Neural cell (in vitro differentiated cells): ENCODE measurements around the gene PXK. TPM values are rescaled to one million over a fixed set of nuclear protein-coding genes. Genes with fewer than 3 reads are reported as not detected.

Experiments
- H2AFZ ChIP-seq: fragments of 200-600, 300-800 bp; sonication (generic), shearing (Covaris generic); 2 replicates; pipeline ENCODE4 v1.6.0; 2014; ENCODE audit warnings: low read depth, mild to moderate bottlenecking, antibody characterized with exemption, low read length, moderate library complexity
- H3F3A ChIP-seq: fragments of 200-600 bp; shearing (Covaris generic); 2 replicates; pipeline ENCODE4 v1.6.1; 2016; ENCODE audit warnings: mild to moderate bottlenecking, moderate library complexity, mixed read lengths, antibody characterized with exemption, low read length; ENCODE audit not compliant: insufficient read depth, poor library complexity, severe bottlenecking
- H3K27ac ChIP-seq: fragments of 200-600, 300-800 bp; sonication (generic), shearing (Covaris generic); 2 replicates; pipeline ENCODE4 v1.5.1; 2014; ENCODE audit warnings: mild to moderate bottlenecking, low read length, moderate library complexity
- H3K27me3 ChIP-seq: fragments of 300-800, 200-600 bp; sonication (generic), shearing (Covaris generic); 2 replicates; pipeline ENCODE4 v1.6.0; 2014; ENCODE audit warnings: mild to moderate bottlenecking, low read depth, low read length, moderate library complexity; ENCODE audit not compliant: insufficient read depth
- H3K36me3 ChIP-seq: fragments of 300-800, 200-600 bp; sonication (generic), shearing (Covaris generic); 2 replicates; pipeline ENCODE4 v1.5.1; 2014; ENCODE audit warnings: mild to moderate bottlenecking, antibody characterized with exemption, low read length, moderate library complexity; ENCODE audit not compliant: insufficient read depth
- H3K4me2 ChIP-seq: fragments of 300-800, 200-600 bp; sonication (generic), shearing (Covaris generic); 2 replicates; pipeline ENCODE4 v1.6.0; 2014; ENCODE audit warnings: mild to moderate bottlenecking, low read length
- H3K4me3 ChIP-seq: fragments of 300-800, 200-600 bp; sonication (generic), shearing (Covaris generic); 2 replicates; pipeline ENCODE4 v1.5.1; 2014; ENCODE audit warnings: mild to moderate bottlenecking, low read length, moderate library complexity
- H3K79me2 ChIP-seq: fragments of 200-600 bp; shearing (Covaris generic); replicated peaks from 2 replicates; pipeline ENCODE4 v1.6.0; 2014; ENCODE audit warnings: mild to moderate bottlenecking, low read length, moderate library complexity; ENCODE audit not compliant: insufficient read depth
- H3K9ac ChIP-seq: fragments of 300-800, 200-600 bp; sonication (generic), shearing (Covaris generic); 2 replicates; pipeline ENCODE4 v1.6.1; 2016; ENCODE audit warnings: mild to moderate bottlenecking, low read length, mixed read lengths
- H3K9me2 ChIP-seq: fragments of 200-600 bp; shearing (Covaris generic); 2 replicates; pipeline ENCODE4 v1.6.1; 2016; ENCODE audit warnings: mild to moderate bottlenecking, low read length, mixed read lengths; ENCODE audit not compliant: insufficient read depth
- H3K9me3 ChIP-seq: fragments of 200-600, 300-800 bp; sonication (generic), shearing (Covaris generic); 2 replicates; pipeline ENCODE4 v1.6.1; 2016; ENCODE audit warnings: mild to moderate bottlenecking, mixed run types, low read length, moderate library complexity, mixed read lengths
- H4K20me1 ChIP-seq: fragments of 200-600 bp; shearing (Covaris generic); 2 replicates; pipeline ENCODE4 v1.6.1; 2016; ENCODE audit warnings: mild to moderate bottlenecking, mixed run types; ENCODE audit not compliant: insufficient read depth
- EP300 ChIP-seq: fragments of 450-650 bp; conservative IDR thresholded peaks from 2 replicates; pipeline ENCODE4 v1.6.1; 2014; ENCODE audit warnings: antibody characterized with exemption, mild to moderate bottlenecking, moderate library complexity; ENCODE audit not compliant: poor library complexity, severe bottlenecking
- EZH2 ChIP-seq: fragments of 200-600, 300-800 bp; shearing (Covaris generic), sonication (generic); IDR thresholded peaks from 2 replicates; pipeline ENCODE4 v1.6.1; 2014; ENCODE audit warnings: antibody characterized with exemption, low read length, borderline replicate concordance, mild to moderate bottlenecking; ENCODE audit not compliant: insufficient read depth, poor library complexity, severe bottlenecking
- MXI1 ChIP-seq: fragments of 450-650 bp; conservative IDR thresholded peaks from 2 replicates; pipeline ENCODE4 v1.6.1; 2014; ENCODE audit warnings: antibody characterized with exemption, mild to moderate bottlenecking; ENCODE audit not compliant: poor library complexity, severe bottlenecking
- POLR2AphosphoS5 ChIP-seq: IDR thresholded peaks from 2 replicates; pipeline ENCODE4 v1.6.1; 2012
- RAD21 ChIP-seq: fragments of 450-650 bp; conservative IDR thresholded peaks from 2 replicates; pipeline ENCODE4 v1.6.1; 2014; ENCODE audit warnings: antibody characterized with exemption, mild to moderate bottlenecking, moderate library complexity
- REST ChIP-seq: IDR thresholded peaks from 2 replicates; pipeline ENCODE4 v1.6.1; 2012; ENCODE audit warnings: borderline replicate concordance
- SMC3 ChIP-seq: fragments of 450-650 bp; conservative IDR thresholded peaks from 2 replicates; pipeline ENCODE4 v1.6.1; 2014; ENCODE audit warnings: antibody characterized with exemption, mild to moderate bottlenecking, moderate library complexity; ENCODE audit not compliant: poor library complexity
- TAF1 ChIP-seq: IDR thresholded peaks from 2 replicates; pipeline ENCODE4 v1.6.1; 2012; ENCODE audit warnings: low read depth
- polyA plus RNA-seq: library from polyadenylated mRNA; depleted of rRNA; stranded (reverse); fragments of >200 nt; gene quantifications from 2 replicates; pipeline ENCODE4 v1.2.3, GENCODE V29; 2014
- TF ChIP-seq, protein P1 (sequence below): fragments of 450-650 bp; IDR thresholded peaks from 2 replicates; pipeline ENCODE4 v1.5.1; 2014; ENCODE audit warnings: antibody characterized with exemption, mild to moderate bottlenecking, moderate library complexity; ENCODE audit not compliant: poor library complexity, severe bottlenecking

Gene PXK
- polyA plus RNA-seq, 1 donor from 2014 or later, result 37.7 TPM

GRCh38 chr3:58427661-58428361 is 95.1 kb downstream of the PXK start:
- Histone ChIP-seq H3K9me2 (no peaks in the 10 kb centered on the region), H4K20me1 (no peaks in the 10 kb centered on the region), H3K36me3 (peaks cover 8% of the 10 kb centered on the region), H3K4me2 (no peak overlapping the region), H2AFZ (no peak overlapping the region), H3K9ac (no peak overlapping the region), H3K27me3 (no peaks in the 10 kb centered on the region), H3K27ac (no peak overlapping the region), H3K79me2 (peaks cover 3% of the 10 kb centered on the region), H3F3A (no peaks in the 10 kb centered on the region), H3K9me3 (no peaks in the 10 kb centered on the region), H3K4me3 (no peak overlapping the region)
- no peak for TF ChIP-seq EZH2
- TF ChIP-seq REST, result no peak
- no peak for TF ChIP-seq MXI1
- no peak for TF ChIP-seq POLR2AphosphoS5
- TF ChIP-seq, protein P1, sequence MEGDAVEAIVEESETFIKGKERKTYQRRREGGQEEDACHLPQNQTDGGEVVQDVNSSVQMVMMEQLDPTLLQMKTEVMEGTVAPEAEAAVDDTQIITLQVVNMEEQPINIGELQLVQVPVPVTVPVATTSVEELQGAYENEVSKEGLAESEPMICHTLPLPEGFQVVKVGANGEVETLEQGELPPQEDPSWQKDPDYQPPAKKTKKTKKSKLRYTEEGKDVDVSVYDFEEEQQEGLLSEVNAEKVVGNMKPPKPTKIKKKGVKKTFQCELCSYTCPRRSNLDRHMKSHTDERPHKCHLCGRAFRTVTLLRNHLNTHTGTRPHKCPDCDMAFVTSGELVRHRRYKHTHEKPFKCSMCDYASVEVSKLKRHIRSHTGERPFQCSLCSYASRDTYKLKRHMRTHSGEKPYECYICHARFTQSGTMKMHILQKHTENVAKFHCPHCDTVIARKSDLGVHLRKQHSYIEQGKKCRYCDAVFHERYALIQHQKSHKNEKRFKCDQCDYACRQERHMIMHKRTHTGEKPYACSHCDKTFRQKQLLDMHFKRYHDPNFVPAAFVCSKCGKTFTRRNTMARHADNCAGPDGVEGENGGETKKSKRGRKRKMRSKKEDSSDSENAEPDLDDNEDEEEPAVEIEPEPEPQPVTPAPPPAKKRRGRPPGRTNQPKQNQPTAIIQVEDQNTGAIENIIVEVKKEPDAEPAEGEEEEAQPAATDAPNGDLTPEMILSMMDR, result no peak
- TF ChIP-seq RAD21, result no peak
- no peak for TF ChIP-seq SMC3
- TF ChIP-seq TAF1, result no peak
- no peak for TF ChIP-seq EP300

DNA sequence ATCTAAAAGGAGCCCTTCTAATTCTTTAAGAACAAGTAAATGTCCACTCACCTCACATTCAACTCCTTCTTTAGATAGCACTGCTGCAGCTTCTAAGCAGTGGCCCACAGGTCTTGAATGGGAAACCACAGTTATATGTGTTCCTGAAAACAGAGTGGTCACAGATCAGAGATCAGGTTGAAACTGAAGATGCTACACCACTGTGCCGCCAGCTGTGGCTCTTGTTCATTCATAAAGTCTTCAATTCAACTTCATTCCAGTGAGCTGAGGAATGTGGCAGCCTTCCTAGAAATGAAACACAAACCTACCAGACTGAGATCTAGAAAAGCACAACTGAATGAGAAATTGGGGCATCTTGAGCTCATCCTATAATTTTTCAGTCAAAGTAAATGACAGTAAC is 97.0 kb downstream of the PXK start:
- TF ChIP-seq TAF1 (no peak), EZH2 (no peak), RAD21 (no peak), POLR2AphosphoS5 (no peak), MXI1 (no peak), REST (no peak), EP300 (no peak), SMC3 (no peak)
- TF ChIP-seq, protein P1, result no peak
- H3K27me3 ChIP-seq, result no peaks in the 10 kb centered on the region
- peaks cover 2% of the 10 kb centered on the region for H3F3A ChIP-seq
- H4K20me1 ChIP-seq, result no peaks in the 10 kb centered on the region
- H3K9ac ChIP-seq, result no peak overlapping the region
- peaks cover 8% of the 10 kb centered on the region for H3K36me3 ChIP-seq
- H3K9me3 ChIP-seq, result no peaks in the 10 kb centered on the region
- no peak overlapping the region for H3K27ac ChIP-seq
- no peak overlapping the region for H2AFZ ChIP-seq
- H3K4me2 ChIP-seq, result no peak overlapping the region
- no peaks in the 10 kb centered on the region for H3K9me2 ChIP-seq
- no peak overlapping the region for H3K4me3 ChIP-seq
- H3K79me2 ChIP-seq, result peaks cover 7% of the 10 kb centered on the region
